K562 (cell line): Measurements from ENCODE around the gene C16orf95. TPM values are rescaled to one million over a fixed set of nuclear protein-coding genes. Genes with fewer than 3 reads are reported as not detected.
A peak's percentile ranks its signal among the peaks of the same experiment; 100 is the strongest.

Source experiments
- ATAC-seq: fragments of 200-7000 bp; cut with Tn5 transposase; 3 replicates; pipeline ENCODE4 v1.9.1; 2020; ENCODE audit warnings: moderate library complexity
- BruUV-seq: library from RNA; stranded (reverse); fragments of 400-500 nt; replicated peaks from 2 replicates; lab custom pipeline; 2021; lab: Mats Ljungman, UMichigan
- CTCF ChIA-PET: fragments of 300-600 bp; formaldehyde crosslinking; extraction: SDS; loops from one replicate; lab custom pipeline; 2021; ENCODE audit warnings: low intra/inter-chr PET ratio; lab: Yijun Ruan, JAX
- POLR2A ChIA-PET: fragments of 300-600, 350-650 bp; sonication (Branson Sonifier 250); formaldehyde crosslinking; extraction: SDS; loops from one replicate; lab custom pipeline; 2021; ENCODE audit warnings: antibody characterized with exemption, inconsistent platforms; lab: Yijun Ruan, JAX
- DNase-seq, 4 experiments: peaks; one replicate each; pipeline versions ENCODE4 v3.0.0 to v3.0.0-alpha.2; 2011 to 2018; ENCODE audit warnings: low spot score in 3 of 4, mixed read lengths in 3 of 4; ENCODE audit errors: extremely low read depth in 1 of 4
- FAIRE-seq: peaks from 2 replicates; lab custom pipeline; 2011; peaks lifted over from hg19 to GRCh38; lab: Jason Lieb, UNC
- H2AFZ ChIP-seq: 2 replicates; pipeline ENCODE4 v1.6.0; 2011; ENCODE audit warnings: low read depth, low read length, control low read depth, inconsistent platforms
- H3K27ac ChIP-seq: fragments of 200-600 bp; 3 replicates; pipeline ENCODE4 v1.8.0; 2011; ENCODE audit warnings: low read depth, mild to moderate bottlenecking, control low read depth, inconsistent platforms, low read length, moderate library complexity, mixed read lengths; ENCODE audit errors: extremely low read depth
- H3K27me3 ChIP-seq, 2 experiments: fragments of 300-600 bp in 1 of 2; 2 replicates in 1 of 2; 3 replicates in 1 of 2; pipeline versions ENCODE4 v1.6.0 to v1.8.0; 2011; ENCODE audit warnings: inconsistent platforms in 2 of 2, low read length in 2 of 2, mild to moderate bottlenecking in 1 of 2, mixed read lengths in 1 of 2, moderate library complexity in 1 of 2; ENCODE audit not compliant: control insufficient read depth in 2 of 2, insufficient read depth in 2 of 2
- H3K36me3 ChIP-seq: fragments of 300-600 bp; 3 replicates; pipeline ENCODE4 v1.8.0; 2011; ENCODE audit warnings: mild to moderate bottlenecking, low read length, inconsistent platforms; ENCODE audit not compliant: control insufficient read depth, insufficient read depth
- H3K4me1 ChIP-seq, 2 experiments: fragments of 200-600 bp in 1 of 2; replicated peaks in 1 of 2; 2 replicates in 1 of 2; 3 replicates in 1 of 2; pipeline versions ENCODE4 v1.5.1 to v1.8.0; 2011; ENCODE audit warnings: inconsistent platforms in 2 of 2, low read length in 2 of 2, mild to moderate bottlenecking in 1 of 2, mixed read lengths in 1 of 2, moderate library complexity in 1 of 2; ENCODE audit not compliant: control insufficient read depth in 2 of 2, insufficient read depth in 2 of 2
- H3K4me2 ChIP-seq: 2 replicates; pipeline ENCODE4 v1.6.1; 2011; ENCODE audit warnings: low read length, control low read depth, inconsistent platforms, mixed read lengths; ENCODE audit not compliant: insufficient read depth
- H3K4me3 ChIP-seq: fragments of 200-600 bp; sonication (generic), shearing (Covaris generic); 2 replicates; pipeline ENCODE4 v1.5.1; 2016; ENCODE audit warnings: control low read depth, inconsistent platforms
- H3K79me2 ChIP-seq: fragments of 200-600 bp; 3 replicates; pipeline ENCODE4 v1.8.0; 2011; ENCODE audit warnings: low read length, inconsistent platforms; ENCODE audit not compliant: control insufficient read depth, insufficient read depth
- H3K9ac ChIP-seq, 2 experiments: 2 replicates each; pipeline versions ENCODE4 v1.6.0 to v1.6.1; 2011; ENCODE audit warnings: low read depth in 2 of 2, low read length in 2 of 2, control low read depth in 1 of 2, inconsistent platforms in 1 of 2, mild to moderate bottlenecking in 1 of 2, mixed read lengths in 1 of 2; ENCODE audit not compliant: insufficient read depth in 1 of 2
- H3K9me1 ChIP-seq: one replicate; pipeline ENCODE4 v1.6.0; 2011; ENCODE audit warnings: inconsistent platforms, mild to moderate bottlenecking, low read length, moderate library complexity; ENCODE audit not compliant: control insufficient read depth, insufficient read depth
- H3K9me3 ChIP-seq: replicated peaks from 2 replicates; pipeline ENCODE4 v1.5.1; 2011; ENCODE audit warnings: low read depth, low read length, inconsistent platforms; ENCODE audit not compliant: control insufficient read depth, insufficient read depth
- H4K20me1 ChIP-seq: replicated peaks from 2 replicates; pipeline ENCODE4 v1.6.1; 2011; ENCODE audit warnings: low read length, inconsistent platforms, mixed read lengths; ENCODE audit not compliant: control insufficient read depth, insufficient read depth
- FOXJ2 ChIP-seq: fragments of 200-800 bp; sonication (Bioruptor generic); IDR thresholded peaks from 2 replicates; pipeline ENCODE4 v1.6.1; 2016; ENCODE audit warnings: missing genetic modification characterization, missing compliant biosample characterization
- MCM3 ChIP-seq: fragments of 450-650 bp; IDR thresholded peaks from 2 replicates; pipeline ENCODE4 v1.6.1; 2016
- MCM5 ChIP-seq: fragments of 450-650 bp; IDR thresholded peaks from 2 replicates; pipeline ENCODE4 v1.6.1; 2016; ENCODE audit warnings: low read depth
- NR2C2 ChIP-seq, 2 experiments: fragments of 200-800 bp in 1 of 2; sonication (Bioruptor generic) in 1 of 2; sonication (generic) in 1 of 2; formaldehyde crosslinking in 1 of 2; IDR thresholded peaks; 2 replicates each; pipeline versions ENCODE4 v1.6.1 to v1.8.0; 2016 to 2022; ENCODE audit warnings: mild to moderate bottlenecking in 1 of 2, missing compliant biosample characterization in 1 of 2, missing genetic modification characterization in 1 of 2, missing genetic modification reagents in 1 of 2
- RFX1 ChIP-seq: fragments of 450-650 bp; IDR thresholded peaks from 2 replicates; pipeline ENCODE4 v1.6.1; 2016; ENCODE audit warnings: mild to moderate bottlenecking, moderate library complexity
- TEAD1 ChIP-seq, 2 experiments: fragments of 450-650 bp in 1 of 2; sonication (generic) in 1 of 2; formaldehyde crosslinking; IDR thresholded peaks; 2 replicates each; pipeline versions ENCODE4 v1.4.0 to v1.8.0; 2020 to 2022; ENCODE audit warnings: mild to moderate bottlenecking in 2 of 2, missing genetic modification reagents in 1 of 2
- ZNF589 ChIP-seq: fragments of 200-800 bp; sonication (Bioruptor generic); IDR thresholded peaks from 2 replicates; pipeline ENCODE4 v1.6.1; 2016; ENCODE audit warnings: low read depth, missing genetic modification characterization, missing compliant biosample characterization
- ZNF780A ChIP-seq: fragments of 250-450 bp; sonication (Bioruptor Pico); IDR thresholded peaks from 2 replicates; pipeline ENCODE4 v1.5.0; 2021; ENCODE audit warnings: mild to moderate bottlenecking
- WGBS: fragments of 100-300 bp; shearing (Covaris generic); methylation state at CpG from one replicate; pipeline ENCODE4 v1.1.6; 2016; ENCODE audit warnings: low coverage, mixed read lengths; ENCODE audit not compliant: insufficient coverage; ENCODE audit errors: missing lambda C conversion rate; 5-methylcytosine and 5-hydroxymethylcytosine counted together
- in situ Hi-C: fragments of 300-500 bp; cut with MboI; formaldehyde crosslinking; loops from 4 replicates; pipeline ENCODE4 v1.15.0; 2018; ENCODE audit warnings: inconsistent platforms, mixed read lengths
- intact Hi-C: fragments of 100-400 bp; cut with micrococcal nuclease; formaldehyde crosslinking; loops from 2 replicates; pipeline ENCODE4 v1.14.2; 2022
- polyA plus RNA-seq, 8 experiments: library from polyadenylated mRNA; depleted of rRNA in 4 of 8; stranded (reverse) in 5 of 8; unstranded in 3 of 8; fragments of >200 nt; fragmentation: Nextera tagmentation in 2 of 8; fragmentation: Illumina TruSeq in 1 of 8; extraction: Ambion mirVana in 2 of 8; extraction: Trizol in 1 of 8; gene quantifications; 2 replicates each; pipeline versions ENCODE4 v1.2.1 to v1.2.3, GENCODE V29; 2011 to 2014; ENCODE audit warnings: inconsistent platforms in 1 of 8, missing spikeins in 1 of 8
- total RNA-seq, 7 experiments: library from RNA; depleted of rRNA in 6 of 7; stranded (reverse); fragments of >200 nt in 6 of 7; fragmentation: Illumina TruSeq in 2 of 7; extraction: Trizol in 2 of 7; gene quantifications; 2 replicates each; pipeline versions ENCODE4 v1.2.1 to v1.2.3, GENCODE V29; 2011 to 2021; ENCODE audit warnings: low replicate concordance in 1 of 7
- TF ChIP-seq, protein P1 (sequence below), 2 experiments: IDR thresholded peaks; 2 replicates each; pipeline ENCODE4 v1.6.1; 2012; ENCODE audit warnings: improper control_type of control experiment in 2 of 2, low read depth in 2 of 2, low read length in 2 of 2, borderline replicate concordance in 1 of 2
- TF ChIP-seq, protein P2 (sequence below): sonication (generic); formaldehyde crosslinking; IDR thresholded peaks from 2 replicates; pipeline ENCODE4 v1.8.0; 2022; ENCODE audit warnings: mild to moderate bottlenecking, missing genetic modification reagents
- TF ChIP-seq, protein P3 (sequence below), 2 experiments: fragments of 450-650 bp; conservative IDR thresholded peaks; 2 replicates each; pipeline ENCODE4 v1.6.1; 2017; ENCODE audit warnings: mild to moderate bottlenecking in 2 of 2, moderate library complexity in 2 of 2

The C16orf95 gene
- total and polyA plus RNA-seq, 9 of the 15 experiments (the other 6 are each of a cell fraction or from before 2014, with no cell fraction given), result 6.5 to 20.5 (median 9.4) TPM

DNA sequence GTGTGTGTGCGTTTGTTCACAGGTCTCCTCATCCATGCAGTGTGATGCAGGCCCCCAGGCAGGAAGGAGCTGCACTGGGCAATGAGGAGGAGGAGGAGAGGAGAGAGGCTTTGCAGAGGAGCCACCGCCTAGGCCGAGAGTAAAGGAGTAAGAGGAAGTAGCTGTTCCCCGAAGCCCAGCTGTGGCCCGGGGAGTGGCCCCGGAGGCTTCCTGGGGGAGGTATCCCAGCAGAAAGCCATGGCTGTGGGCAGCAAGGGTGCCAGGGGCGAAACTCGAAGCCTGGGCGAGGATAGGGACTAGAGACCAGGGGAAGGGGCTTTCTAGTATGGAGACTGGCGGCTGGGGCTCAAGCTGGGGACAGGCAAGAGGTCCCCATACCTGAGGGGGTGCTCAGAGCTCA is 12.2 kb downstream of the C16orf95 start (continued):
- TF ChIP-seq, protein P1, sequence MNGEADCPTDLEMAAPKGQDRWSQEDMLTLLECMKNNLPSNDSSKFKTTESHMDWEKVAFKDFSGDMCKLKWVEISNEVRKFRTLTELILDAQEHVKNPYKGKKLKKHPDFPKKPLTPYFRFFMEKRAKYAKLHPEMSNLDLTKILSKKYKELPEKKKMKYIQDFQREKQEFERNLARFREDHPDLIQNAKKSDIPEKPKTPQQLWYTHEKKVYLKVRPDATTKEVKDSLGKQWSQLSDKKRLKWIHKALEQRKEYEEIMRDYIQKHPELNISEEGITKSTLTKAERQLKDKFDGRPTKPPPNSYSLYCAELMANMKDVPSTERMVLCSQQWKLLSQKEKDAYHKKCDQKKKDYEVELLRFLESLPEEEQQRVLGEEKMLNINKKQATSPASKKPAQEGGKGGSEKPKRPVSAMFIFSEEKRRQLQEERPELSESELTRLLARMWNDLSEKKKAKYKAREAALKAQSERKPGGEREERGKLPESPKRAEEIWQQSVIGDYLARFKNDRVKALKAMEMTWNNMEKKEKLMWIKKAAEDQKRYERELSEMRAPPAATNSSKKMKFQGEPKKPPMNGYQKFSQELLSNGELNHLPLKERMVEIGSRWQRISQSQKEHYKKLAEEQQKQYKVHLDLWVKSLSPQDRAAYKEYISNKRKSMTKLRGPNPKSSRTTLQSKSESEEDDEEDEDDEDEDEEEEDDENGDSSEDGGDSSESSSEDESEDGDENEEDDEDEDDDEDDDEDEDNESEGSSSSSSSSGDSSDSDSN (IDR thresholded peaks at IDR 0.05; ENCODE audit: borderline replicate concordance in 1 of 2, low read depth in 2 of 2, low read length in 2 of 2), result peak in 1 of 2 experiments; percentile 57; a peak in 1 of 4 replicates
- TF ChIP-seq ZNF780A (CRISPR knock-in tag) (no peak), TEAD1 (CRISPR knock-in tag; IDR thresholded peaks at IDR 0.05) (0 out of 4 replicates have a peak, but pooled peaks of 1 of the 2 experiments have one; percentile 29)

DNA sequence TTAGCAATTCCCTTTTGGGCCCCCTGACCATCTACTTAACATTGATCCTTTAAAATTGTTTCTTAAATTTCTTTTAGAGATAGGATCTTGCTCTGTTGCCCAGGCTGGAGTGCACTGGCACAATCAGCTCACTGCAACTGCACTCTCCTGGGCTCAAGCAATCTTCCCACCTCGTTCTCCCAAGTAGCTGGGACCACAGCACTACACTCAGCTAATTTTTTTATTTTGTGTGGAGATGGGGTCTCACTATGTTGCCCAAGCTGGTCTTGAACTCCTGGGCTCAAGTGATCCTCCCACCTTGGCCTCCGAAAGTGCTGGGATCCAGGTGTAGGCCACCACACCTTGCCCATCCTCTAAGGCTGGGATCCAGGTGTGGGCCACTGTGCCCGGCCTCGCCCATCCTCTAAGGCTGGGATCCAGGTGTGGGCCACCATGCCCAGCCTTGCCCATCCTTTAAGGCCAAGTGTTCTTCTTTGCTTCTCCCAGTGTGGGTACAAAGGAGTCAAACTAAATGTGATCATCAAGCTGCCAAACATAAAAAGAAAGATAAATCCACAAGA is 13.2 kb downstream of the C16orf95 start:
- ATAC-seq (no peak), FAIRE-seq (no peak), DNase-seq (no peak)
- H3K79me2 ChIP-seq, result peaks cover 22% of the 10 kb centered on the region
- in situ Hi-C loops, result no loop called here
- H3K9ac ChIP-seq, result peak overlapping the region; percentile 4 to 49; a peak in 2 of 4 replicates
- H3K36me3 ChIP-seq, result peaks cover 17% of the 10 kb centered on the region; the same call in 1 of the 3 replicates
- peak overlapping the region; percentile 93 for H3K4me2 ChIP-seq
- no peaks in the 10 kb centered on the region for H3K9me1 ChIP-seq
- H3K27ac ChIP-seq, result peak overlapping the region; percentile 58
- ChIA-PET POLR2A (interaction anchor here (0.6 to 4.5 kb wide), 10 partner anchors 8 to 521 kb away, joined by 3 to 42 read pairs (median 4); partner anchors contain the start of gene C16orf95), CTCF (no interaction called here)
- H3K9me3 ChIP-seq, result peaks cover 6% of the 10 kb centered on the region
- 94% methylated on average over 3 of the region's 4 CpGs for WGBS
- no peaks in the 10 kb centered on the region for H4K20me1 ChIP-seq
- no peak overlapping the region; the same call in 1 of the 2 replicates for H2AFZ ChIP-seq
- BruUV-seq, result no TSS peak
- peaks cover 33 to 39% of the 10 kb centered on the region in 2 experiments for H3K4me1 ChIP-seq
- no peaks in the 10 kb centered on the region for H3K27me3 ChIP-seq
- H3K4me3 ChIP-seq, result no peak overlapping the region
- intact Hi-C loops, result no loop called here
- TF ChIP-seq, protein P2, sequence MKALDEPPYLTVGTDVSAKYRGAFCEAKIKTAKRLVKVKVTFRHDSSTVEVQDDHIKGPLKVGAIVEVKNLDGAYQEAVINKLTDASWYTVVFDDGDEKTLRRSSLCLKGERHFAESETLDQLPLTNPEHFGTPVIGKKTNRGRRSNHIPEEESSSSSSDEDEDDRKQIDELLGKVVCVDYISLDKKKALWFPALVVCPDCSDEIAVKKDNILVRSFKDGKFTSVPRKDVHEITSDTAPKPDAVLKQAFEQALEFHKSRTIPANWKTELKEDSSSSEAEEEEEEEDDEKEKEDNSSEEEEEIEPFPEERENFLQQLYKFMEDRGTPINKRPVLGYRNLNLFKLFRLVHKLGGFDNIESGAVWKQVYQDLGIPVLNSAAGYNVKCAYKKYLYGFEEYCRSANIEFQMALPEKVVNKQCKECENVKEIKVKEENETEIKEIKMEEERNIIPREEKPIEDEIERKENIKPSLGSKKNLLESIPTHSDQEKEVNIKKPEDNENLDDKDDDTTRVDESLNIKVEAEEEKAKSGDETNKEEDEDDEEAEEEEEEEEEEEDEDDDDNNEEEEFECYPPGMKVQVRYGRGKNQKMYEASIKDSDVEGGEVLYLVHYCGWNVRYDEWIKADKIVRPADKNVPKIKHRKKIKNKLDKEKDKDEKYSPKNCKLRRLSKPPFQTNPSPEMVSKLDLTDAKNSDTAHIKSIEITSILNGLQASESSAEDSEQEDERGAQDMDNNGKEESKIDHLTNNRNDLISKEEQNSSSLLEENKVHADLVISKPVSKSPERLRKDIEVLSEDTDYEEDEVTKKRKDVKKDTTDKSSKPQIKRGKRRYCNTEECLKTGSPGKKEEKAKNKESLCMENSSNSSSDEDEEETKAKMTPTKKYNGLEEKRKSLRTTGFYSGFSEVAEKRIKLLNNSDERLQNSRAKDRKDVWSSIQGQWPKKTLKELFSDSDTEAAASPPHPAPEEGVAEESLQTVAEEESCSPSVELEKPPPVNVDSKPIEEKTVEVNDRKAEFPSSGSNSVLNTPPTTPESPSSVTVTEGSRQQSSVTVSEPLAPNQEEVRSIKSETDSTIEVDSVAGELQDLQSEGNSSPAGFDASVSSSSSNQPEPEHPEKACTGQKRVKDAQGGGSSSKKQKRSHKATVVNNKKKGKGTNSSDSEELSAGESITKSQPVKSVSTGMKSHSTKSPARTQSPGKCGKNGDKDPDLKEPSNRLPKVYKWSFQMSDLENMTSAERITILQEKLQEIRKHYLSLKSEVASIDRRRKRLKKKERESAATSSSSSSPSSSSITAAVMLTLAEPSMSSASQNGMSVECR (CRISPR knock-in tag), result peak; percentile 40; the same call in 1 of the 2 replicates
- TF ChIP-seq FOXJ2, result no peak
- TF ChIP-seq, protein P3, sequence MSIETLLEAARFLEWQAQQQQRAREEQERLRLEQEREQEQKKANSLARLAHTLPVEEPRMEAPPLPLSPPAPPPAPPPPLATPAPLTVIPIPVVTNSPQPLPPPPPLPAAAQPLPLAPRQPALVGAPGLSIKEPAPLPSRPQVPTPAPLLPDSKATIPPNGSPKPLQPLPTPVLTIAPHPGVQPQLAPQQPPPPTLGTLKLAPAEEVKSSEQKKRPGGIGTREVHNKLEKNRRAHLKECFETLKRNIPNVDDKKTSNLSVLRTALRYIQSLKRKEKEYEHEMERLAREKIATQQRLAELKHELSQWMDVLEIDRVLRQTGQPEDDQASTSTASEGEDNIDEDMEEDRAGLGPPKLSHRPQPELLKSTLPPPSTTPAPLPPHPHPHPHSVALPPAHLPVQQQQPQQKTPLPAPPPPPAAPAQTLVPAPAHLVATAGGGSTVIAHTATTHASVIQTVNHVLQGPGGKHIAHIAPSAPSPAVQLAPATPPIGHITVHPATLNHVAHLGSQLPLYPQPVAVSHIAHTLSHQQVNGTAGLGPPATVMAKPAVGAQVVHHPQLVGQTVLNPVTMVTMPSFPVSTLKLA (conservative IDR thresholded peaks at IDR 0.05), result 0 out of 4 replicates have a peak, but pooled peaks of 1 of the 2 experiments have one; percentile 0
- no peak for TF ChIP-seq RFX1
- no peak for TF ChIP-seq ZNF589 (CRISPR knock-in tag)
- no peak for TF ChIP-seq MCM3
- no peak for TF ChIP-seq MCM5
- TF ChIP-seq NR2C2 (CRISPR knock-in tag; IDR thresholded peaks at IDR 0.05), result no peak
- TF ChIP-seq NR2C2 (tag; IDR thresholded peaks at IDR 0.05), result no peak
